ENCODE results near the gene RASGRP2.

RASGRP2 gene

GRCh38 chr11:64754919-64755662, 11.1 kb upstream of the RASGRP2 start:
- Histone ChIP-seq H3K4me1 (ENCODE audit: insufficient read depth, low read length) (peaks cover 10% of the 10 kb centered on the region; the same call in 1 of the 2 replicates), H3K9ac (ENCODE audit: low read depth, low read length) (no peak overlapping the region), H3K9me3 (ENCODE audit: control insufficient read depth, insufficient read depth, low read length) (no peaks in the 10 kb centered on the region), H3K36me3 (ENCODE audit: insufficient read depth, low read length) (no peaks in the 10 kb centered on the region)

GRCh38 chr11:64754124-64754918, 10.4 kb upstream of the RASGRP2 start:
- Histone ChIP-seq H3K4me1 (ENCODE audit: insufficient read depth, low read length) (peaks cover 4% of the 10 kb centered on the region; the same call in 1 of the 2 replicates), H3K36me3 (ENCODE audit: insufficient read depth, low read length) (no peaks in the 10 kb centered on the region), H3K9me3 (ENCODE audit: control insufficient read depth, insufficient read depth, low read length) (no peaks in the 10 kb centered on the region), H3K9ac (ENCODE audit: low read depth, low read length) (no peak overlapping the region)

GRCh38 chr11:64753380-64754123, 9.6 kb upstream of the RASGRP2 start:
- H3K4me1 ChIP-seq (ENCODE audit: insufficient read depth, low read length): 0 out of 2 replicates have a peak, but pooled peaks cover 3% of the 10 kb centered on the region
- no peaks in the 10 kb centered on the region for H3K36me3 ChIP-seq (ENCODE audit: insufficient read depth, low read length)
- H3K9me3 ChIP-seq (ENCODE audit: control insufficient read depth, insufficient read depth, low read length): no peaks in the 10 kb centered on the region
- no peak overlapping the region for H3K9ac ChIP-seq (ENCODE audit: low read depth, low read length)

GRCh38 chr11:64753019-64753379, 9.1 kb upstream of the RASGRP2 start:
- Histone ChIP-seq H3K9ac (ENCODE audit: low read depth, low read length) (no peak overlapping the region), H3K9me3 (ENCODE audit: control insufficient read depth, insufficient read depth, low read length) (no peaks in the 10 kb centered on the region), H3K4me1 (ENCODE audit: insufficient read depth, low read length) (0 out of 2 replicates have a peak, but pooled peaks cover 3% of the 10 kb centered on the region), H3K36me3 (ENCODE audit: insufficient read depth, low read length) (no peaks in the 10 kb centered on the region)

- H3K9ac ChIP-seq (ENCODE audit: low read depth, low read length): no peak overlapping the region
- H3K36me3 ChIP-seq (ENCODE audit: insufficient read depth, low read length): no peaks in the 10 kb centered on the region
- no peaks in the 10 kb centered on the region for H3K9me3 ChIP-seq (ENCODE audit: control insufficient read depth, insufficient read depth, low read length)
- H3K4me1 ChIP-seq (ENCODE audit: insufficient read depth, low read length): 0 out of 2 replicates have a peak, but pooled peaks cover 3% of the 10 kb centered on the region
These were observed 8.4 kb upstream of the RASGRP2 start for GRCh38 chr11:64752175-64752970.

- Histone ChIP-seq H3K4me1 (ENCODE audit: insufficient read depth, low read length) (0 out of 2 replicates have a peak, but pooled peaks cover 3% of the 10 kb centered on the region), H3K9ac (ENCODE audit: low read depth, low read length) (no peak overlapping the region), H3K36me3 (ENCODE audit: insufficient read depth, low read length) (no peaks in the 10 kb centered on the region), H3K9me3 (ENCODE audit: control insufficient read depth, insufficient read depth, low read length) (no peaks in the 10 kb centered on the region)
These were observed 7.6 kb upstream of the RASGRP2 start for GRCh38 chr11:64751580-64751979.

GRCh38 chr11:64751136-64751535, 7.2 kb upstream of the RASGRP2 start:
- Histone ChIP-seq H3K9me3 (ENCODE audit: control insufficient read depth, insufficient read depth, low read length) (no peaks in the 10 kb centered on the region), H3K9ac (ENCODE audit: low read depth, low read length) (no peak overlapping the region), H3K4me1 (ENCODE audit: insufficient read depth, low read length) (0 out of 2 replicates have a peak, but pooled peaks cover 3% of the 10 kb centered on the region), H3K36me3 (ENCODE audit: insufficient read depth, low read length) (no peaks in the 10 kb centered on the region)

GRCh38 chr11:64750361-64751054, 6.6 kb upstream of the RASGRP2 start:
- Histone ChIP-seq H3K9me3 (ENCODE audit: control insufficient read depth, insufficient read depth, low read length) (no peaks in the 10 kb centered on the region), H3K36me3 (ENCODE audit: insufficient read depth, low read length) (no peaks in the 10 kb centered on the region), H3K9ac (ENCODE audit: low read depth, low read length) (no peak overlapping the region), H3K4me1 (ENCODE audit: insufficient read depth, low read length) (0 out of 2 replicates have a peak, but pooled peaks cover 3% of the 10 kb centered on the region)

GRCh38 chr11:64747961-64748665, 4.2 kb upstream of the RASGRP2 start:
- no peaks in the 10 kb centered on the region; the same call in 1 of the 2 replicates for H3K4me1 ChIP-seq (ENCODE audit: insufficient read depth, low read length)
- H3K9ac ChIP-seq (ENCODE audit: low read depth, low read length): no peak overlapping the region
- H3K36me3 ChIP-seq (ENCODE audit: insufficient read depth, low read length): no peaks in the 10 kb centered on the region
- H3K9me3 ChIP-seq (ENCODE audit: control insufficient read depth, insufficient read depth, low read length): no peaks in the 10 kb centered on the region

- Histone ChIP-seq H3K9me3 (ENCODE audit: control insufficient read depth, insufficient read depth, low read length) (no peaks in the 10 kb centered on the region), H3K9ac (ENCODE audit: low read depth, low read length) (0 out of 2 replicates have a peak overlapping the region, but pooled peaks have one; percentile 87), H3K4me1 (ENCODE audit: insufficient read depth, low read length) (no peaks in the 10 kb centered on the region; the same call in 1 of the 2 replicates), H3K36me3 (ENCODE audit: insufficient read depth, low read length) (no peaks in the 10 kb centered on the region)
These were observed 2.5 kb upstream of the RASGRP2 start for GRCh38 chr11:64746486-64746885.

GRCh38 chr11:64745521-64746328, 1.8 kb upstream of the RASGRP2 start:
- peak overlapping the region; percentile 87; the same call in 1 of the 2 replicates for H3K9ac ChIP-seq (ENCODE audit: low read depth, low read length)
- H3K9me3 ChIP-seq (ENCODE audit: control insufficient read depth, insufficient read depth, low read length): no peaks in the 10 kb centered on the region
- peaks cover 5% of the 10 kb centered on the region; the same call in 1 of the 2 replicates for H3K4me1 ChIP-seq (ENCODE audit: insufficient read depth, low read length)
- no peaks in the 10 kb centered on the region for H3K36me3 ChIP-seq (ENCODE audit: insufficient read depth, low read length)

GRCh38 chr11:64745189-64745520, 1.2 kb upstream of the RASGRP2 start:
- Histone ChIP-seq H3K36me3 (ENCODE audit: insufficient read depth, low read length) (no peaks in the 10 kb centered on the region), H3K4me1 (ENCODE audit: insufficient read depth, low read length) (peaks cover 5% of the 10 kb centered on the region; the same call in 1 of the 2 replicates), H3K9ac (ENCODE audit: low read depth, low read length) (peak overlapping the region; percentile 87; the same call in 1 of the 2 replicates), H3K9me3 (ENCODE audit: control insufficient read depth, insufficient read depth, low read length) (no peaks in the 10 kb centered on the region)
